GM12878 (cell line): ENCODE results near the gene HAUS7. TPM values are rescaled to one million over a fixed set of nuclear protein-coding genes. Genes with fewer than 3 reads are reported as not detected.

ENCODE experiments used
- ATAC-seq: fragments of 200-7000 bp; cut with Tn5 transposase; 3 replicates; pipeline ENCODE4 v1.9.1; 2020; ENCODE audit warnings: mild to moderate bottlenecking, moderate library complexity
- BruUV-seq: library from RNA; stranded (reverse); fragments of 400-500 nt; replicated peaks from 2 replicates; lab custom pipeline; 2021; lab: Mats Ljungman, UMichigan
- CTCF ChIA-PET: fragments of 300-600 bp; sonication (Branson Sonifier 250); formaldehyde crosslinking; extraction: SDS; loops from one replicate; lab custom pipeline; 2021; ENCODE audit warnings: inconsistent platforms; lab: Yijun Ruan, JAX
- POLR2A ChIA-PET: fragments of 350-600 bp; formaldehyde crosslinking; extraction: SDS; loops from one replicate; lab custom pipeline; 2021; ENCODE audit warnings: inconsistent platforms; lab: Charles Lee
- RAD21 ChIA-PET: fragments of 300-600 bp; sonication (Branson Sonifier 250); formaldehyde crosslinking; loops from one replicate; lab custom pipeline; 2023; ENCODE audit warnings: antibody characterized with exemption; ENCODE audit not compliant: unreplicated experiment; lab: Charles Lee
- SMC1A ChIA-PET: fragments of 300-600 bp; sonication (Branson Sonifier 250); formaldehyde crosslinking; loops from one replicate; lab custom pipeline; 2023; ENCODE audit not compliant: unreplicated experiment, uncharacterized antibody; lab: Charles Lee
- DNase-seq: peaks from one replicate; pipeline ENCODE4 v3.0.0-alpha.2; 2011; ENCODE audit warnings: low read depth, low spot score
- FAIRE-seq: peaks from 3 replicates; lab custom pipeline; 2011; peaks lifted over from hg19 to GRCh38; lab: Jason Lieb, UNC
- H2AFZ ChIP-seq: 2 replicates; pipeline ENCODE4 v1.6.0; 2011; ENCODE audit warnings: low read depth, low read length, control low read depth; ENCODE audit not compliant: control insufficient read depth
- H3K27ac ChIP-seq: 2 replicates; pipeline ENCODE4 v1.5.1; 2011; ENCODE audit warnings: control low read depth; ENCODE audit not compliant: control insufficient read depth, insufficient read depth
- H3K27me3 ChIP-seq, 2 experiments: replicated peaks in 1 of 2; 2 replicates each; pipeline versions ENCODE4 v1.6.0 to v1.6.1; 2011; ENCODE audit warnings: low read length in 1 of 2; ENCODE audit not compliant: control insufficient read depth in 2 of 2, insufficient read depth in 2 of 2
- H3K36me3 ChIP-seq, 2 experiments: 2 replicates each; pipeline ENCODE4 v1.5.1; 2011; ENCODE audit warnings: low read length in 1 of 2; ENCODE audit not compliant: control insufficient read depth in 2 of 2, insufficient read depth in 2 of 2
- H3K4me1 ChIP-seq: 2 replicates; pipeline ENCODE4 v1.6.1; 2011; ENCODE audit warnings: mild to moderate bottlenecking, low read length, moderate library complexity, mixed read lengths; ENCODE audit not compliant: control insufficient read depth, insufficient read depth
- H3K4me2 ChIP-seq: 2 replicates; pipeline ENCODE4 v1.6.0; 2011; ENCODE audit warnings: control low read depth; ENCODE audit not compliant: control insufficient read depth, insufficient read depth
- H3K4me3 ChIP-seq: fragments of 200-600 bp; sonication (generic); 2 replicates; pipeline ENCODE4 v1.5.1; 2016
- H3K79me2 ChIP-seq: 2 replicates; pipeline ENCODE4 v1.6.0; 2011; ENCODE audit warnings: low read length; ENCODE audit not compliant: control insufficient read depth, insufficient read depth
- H3K9ac ChIP-seq: 2 replicates; pipeline ENCODE4 v1.8.0; 2011; ENCODE audit warnings: low read length, control low read depth, mixed read lengths; ENCODE audit not compliant: control insufficient read depth, insufficient read depth
- H3K9me3 ChIP-seq: replicated peaks from 3 replicates; pipeline ENCODE4 v1.5.1; 2011; ENCODE audit warnings: mild to moderate bottlenecking, low read length; ENCODE audit not compliant: control insufficient read depth, insufficient read depth
- H4K20me1 ChIP-seq: 2 replicates; pipeline ENCODE4 v1.6.0; 2011; ENCODE audit not compliant: control insufficient read depth, insufficient read depth
- CHD2 ChIP-seq: IDR thresholded peaks from 2 replicates; pipeline ENCODE4 v1.6.1; 2011; ENCODE audit warnings: low read depth, low read length, improper control_type of control experiment, borderline replicate concordance
- HDAC2 ChIP-seq: fragments of 200-600 bp; sonication (generic); IDR thresholded peaks from 2 replicates; pipeline ENCODE4 v1.6.1; 2017
- IRF4 ChIP-seq: IDR thresholded peaks from 2 replicates; pipeline ENCODE4 v1.6.1; 2011; ENCODE audit warnings: low read depth, low read length
- MEF2A ChIP-seq: IDR thresholded peaks from 2 replicates; pipeline ENCODE4 v1.6.1; 2011; ENCODE audit warnings: low read depth, mild to moderate bottlenecking, low read length, moderate library complexity; ENCODE audit not compliant: insufficient read depth
- MTA2 ChIP-seq: fragments of 450-650 bp; IDR thresholded peaks from 2 replicates; pipeline ENCODE4 v1.6.1; 2016; ENCODE audit warnings: low read depth, mild to moderate bottlenecking, moderate library complexity
- MYB ChIP-seq: fragments of 150-350 bp; IDR thresholded peaks from 2 replicates; pipeline ENCODE4 v1.6.1; 2014; ENCODE audit warnings: mild to moderate bottlenecking, low read depth, low read length, borderline replicate concordance
- POLR2AphosphoS2 ChIP-seq: IDR thresholded peaks from 2 replicates; pipeline ENCODE4 v1.6.1; 2011; ENCODE audit warnings: low read depth, mild to moderate bottlenecking, low read length, improper control_type of control experiment, moderate library complexity
- PRDM15 ChIP-seq: fragments of 450-650 bp; formaldehyde crosslinking; IDR thresholded peaks from 2 replicates; pipeline ENCODE4 v1.4.0; 2020; ENCODE audit warnings: mild to moderate bottlenecking, moderate library complexity
- RBBP5 ChIP-seq: fragments of 200-600 bp; sonication (generic); conservative IDR thresholded peaks from 2 replicates; pipeline ENCODE4 v1.6.1; 2016
- RELA ChIP-seq: fragments of 450-650 bp; IDR thresholded peaks from 2 replicates; pipeline ENCODE4 v1.8.0; 2014; ENCODE audit warnings: borderline replicate concordance; ENCODE audit not compliant: partially characterized antibody
- REST ChIP-seq: IDR thresholded peaks from 2 replicates; pipeline ENCODE4 v1.6.1; 2012; ENCODE audit warnings: mild to moderate bottlenecking, low read depth, low read length
- RFX5 ChIP-seq: IDR thresholded peaks from 2 replicates; pipeline ENCODE4 v1.6.1; 2011; ENCODE audit warnings: low read depth, low read length, improper control_type of control experiment
- SMC3 ChIP-seq: IDR thresholded peaks from 2 replicates; pipeline ENCODE4 v1.6.1; 2011; ENCODE audit warnings: low read length, improper control_type of control experiment, borderline replicate concordance
- ZBTB33 ChIP-seq: fragments of 450-650 bp; IDR thresholded peaks from 2 replicates; pipeline ENCODE4 v1.6.1; 2017; ENCODE audit warnings: mild to moderate bottlenecking
- WGBS: methylation state at CpG from one replicate; pipeline ENCODE4 v1.1.6; 2016; ENCODE audit warnings: low lambda C conversion rate; ENCODE audit not compliant: insufficient replicate concordance, insufficient coverage; ENCODE audit errors: missing lambda C conversion rate; 5-methylcytosine and 5-hydroxymethylcytosine counted together
- in situ Hi-C: fragments of 300-500 bp; cut with MboI; formaldehyde crosslinking; loops from 9 replicates; pipeline ENCODE4 v1.14.3; 2018; ENCODE audit warnings: mixed read lengths
- intact Hi-C: fragments of 100-400 bp; cut with micrococcal nuclease; formaldehyde crosslinking; loops from one replicate; pipeline ENCODE4 v1.14.2; 2022; ENCODE audit not compliant: unreplicated experiment
- polyA plus RNA-seq, 11 experiments: library from polyadenylated mRNA; depleted of rRNA in 4 of 11; unstranded in 6 of 11; stranded (reverse) in 5 of 11; fragments of >200 nt; fragmentation: Nextera tagmentation in 4 of 11; fragmentation: Illumina TruSeq in 1 of 11; extraction: Ambion mirVana in 4 of 11; extraction: Trizol in 1 of 11; gene quantifications; 1 replicate in 1 of 11; 2 replicates in 10 of 11; pipeline versions ENCODE4 v1.2.1 to v1.2.3, GENCODE V29; 2011 to 2016; ENCODE audit warnings: inconsistent platforms in 2 of 11, missing spikeins in 2 of 11, low read depth in 1 of 11
- total RNA-seq, 4 experiments: library from RNA; depleted of rRNA in 3 of 4; stranded (reverse); fragments of >200 nt in 3 of 4; fragmentation: Illumina TruSeq in 1 of 4; extraction: Trizol in 1 of 4; gene quantifications; 2 replicates each; pipeline versions ENCODE4 v1.2.1 to v1.2.3, GENCODE V29; 2013 to 2021

HAUS7 gene
- total and polyA plus RNA-seq, 10 of the 15 experiments (the other 5 are each of a cell fraction or from before 2014, with no cell fraction given): 6.7 to 63.3 (median 24.1) TPM

DNA sequence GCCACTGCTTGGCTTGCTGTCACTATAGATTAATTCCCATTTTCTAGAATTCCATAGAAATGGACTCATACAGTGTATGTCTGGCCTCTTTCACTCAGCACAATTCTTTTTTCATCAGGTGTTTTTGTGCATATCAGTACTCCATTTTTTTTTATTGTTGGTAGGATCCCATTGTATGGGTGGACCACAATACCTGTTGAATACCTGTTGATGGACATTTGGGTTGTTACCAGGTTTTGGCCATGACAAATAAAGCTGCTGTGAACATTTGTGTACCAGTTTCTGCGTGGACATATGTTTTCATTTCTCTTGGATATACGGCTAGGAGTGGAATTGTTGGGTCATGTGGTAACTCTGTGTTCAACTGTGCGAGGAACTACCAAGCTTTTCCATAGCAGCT is 44.2 kb downstream of the HAUS7 start:
- no peak overlapping the region for H3K27ac ChIP-seq
- ATAC-seq (no peak), DNase-seq (no peak), FAIRE-seq (no peak)
- no peak for TF ChIP-seq PRDM15 (CRISPR knock-in tag)
- TF ChIP-seq RFX5: no peak
- TF ChIP-seq SMC3: no peak
- TF ChIP-seq RELA: no peak
- TF ChIP-seq MTA2: no peak
- no peak for TF ChIP-seq MEF2A
- TF ChIP-seq HDAC2: no peak
- TF ChIP-seq MYB: no peak
- no peak for TF ChIP-seq ZBTB33
- TF ChIP-seq CHD2: no peak
- TF ChIP-seq REST: no peak
- no peak for TF ChIP-seq POLR2AphosphoS2
- no peak for TF ChIP-seq RBBP5
- TF ChIP-seq IRF4: no peak
- H3K9ac ChIP-seq: no peak overlapping the region
- no peaks in the 10 kb centered on the region for H3K36me3 ChIP-seq
- RAD21 ChIA-PET: no interaction called here
- POLR2A ChIA-PET: no interaction called here
- H3K4me1 ChIP-seq: no peaks in the 10 kb centered on the region
- SMC1A ChIA-PET: no interaction called here
- CTCF ChIA-PET: no interaction called here
- no peak overlapping the region for H3K4me2 ChIP-seq
- in situ Hi-C loops (no loop called here), intact Hi-C loops (no loop called here)
- H3K79me2 ChIP-seq: no peaks in the 10 kb centered on the region
- no peaks in the 10 kb centered on the region for H4K20me1 ChIP-seq
- no peaks in the 10 kb centered on the region; the same call in 2 of the 3 replicates for H3K9me3 ChIP-seq
- 59% methylated on average over 3 of the region's 3 CpGs for WGBS
- no TSS peak for BruUV-seq
- no peak overlapping the region for H3K4me3 ChIP-seq
- H2AFZ ChIP-seq: no peak overlapping the region
- H3K27me3 ChIP-seq: no peaks in the 10 kb centered on the region
